ENCODE measurements around the gene PAK6.

DNA sequence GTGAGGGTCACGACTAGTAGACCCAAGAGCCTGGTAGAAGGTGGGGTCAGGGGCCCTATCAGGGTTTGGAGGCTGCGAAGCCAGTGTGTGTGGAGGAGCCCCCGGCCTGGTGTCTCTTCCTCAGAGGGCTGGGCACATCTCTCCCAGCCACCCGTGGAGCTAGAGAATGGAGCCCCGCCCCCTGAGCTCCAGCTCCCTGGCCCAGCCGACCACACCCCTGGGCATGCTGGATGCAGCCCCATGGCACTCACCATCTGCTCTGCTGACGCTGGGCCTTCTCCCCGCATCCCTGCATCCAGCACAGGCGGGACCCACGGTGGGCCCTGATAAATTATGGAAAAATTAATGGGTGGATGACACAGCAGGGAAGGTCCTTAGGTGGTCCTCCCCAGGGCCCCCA is 26.5 kb downstream of the PAK6 start:
- TF ChIP-seq, protein P1, sequence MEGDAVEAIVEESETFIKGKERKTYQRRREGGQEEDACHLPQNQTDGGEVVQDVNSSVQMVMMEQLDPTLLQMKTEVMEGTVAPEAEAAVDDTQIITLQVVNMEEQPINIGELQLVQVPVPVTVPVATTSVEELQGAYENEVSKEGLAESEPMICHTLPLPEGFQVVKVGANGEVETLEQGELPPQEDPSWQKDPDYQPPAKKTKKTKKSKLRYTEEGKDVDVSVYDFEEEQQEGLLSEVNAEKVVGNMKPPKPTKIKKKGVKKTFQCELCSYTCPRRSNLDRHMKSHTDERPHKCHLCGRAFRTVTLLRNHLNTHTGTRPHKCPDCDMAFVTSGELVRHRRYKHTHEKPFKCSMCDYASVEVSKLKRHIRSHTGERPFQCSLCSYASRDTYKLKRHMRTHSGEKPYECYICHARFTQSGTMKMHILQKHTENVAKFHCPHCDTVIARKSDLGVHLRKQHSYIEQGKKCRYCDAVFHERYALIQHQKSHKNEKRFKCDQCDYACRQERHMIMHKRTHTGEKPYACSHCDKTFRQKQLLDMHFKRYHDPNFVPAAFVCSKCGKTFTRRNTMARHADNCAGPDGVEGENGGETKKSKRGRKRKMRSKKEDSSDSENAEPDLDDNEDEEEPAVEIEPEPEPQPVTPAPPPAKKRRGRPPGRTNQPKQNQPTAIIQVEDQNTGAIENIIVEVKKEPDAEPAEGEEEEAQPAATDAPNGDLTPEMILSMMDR (IDR thresholded peaks at IDR 0.05; ENCODE audit: poor library complexity, severe bottlenecking) = no peak
- TF ChIP-seq MXI1 (conservative IDR thresholded peaks at IDR 0.05; ENCODE audit: poor library complexity, severe bottlenecking) = no peak
- no peak for TF ChIP-seq EZH2 (IDR thresholded peaks at IDR 0.05; ENCODE audit: borderline replicate concordance, insufficient read depth, low read length, poor library complexity, severe bottlenecking)
- no peak for TF ChIP-seq RAD21 (conservative IDR thresholded peaks at IDR 0.05)
- TF ChIP-seq, protein P2, sequence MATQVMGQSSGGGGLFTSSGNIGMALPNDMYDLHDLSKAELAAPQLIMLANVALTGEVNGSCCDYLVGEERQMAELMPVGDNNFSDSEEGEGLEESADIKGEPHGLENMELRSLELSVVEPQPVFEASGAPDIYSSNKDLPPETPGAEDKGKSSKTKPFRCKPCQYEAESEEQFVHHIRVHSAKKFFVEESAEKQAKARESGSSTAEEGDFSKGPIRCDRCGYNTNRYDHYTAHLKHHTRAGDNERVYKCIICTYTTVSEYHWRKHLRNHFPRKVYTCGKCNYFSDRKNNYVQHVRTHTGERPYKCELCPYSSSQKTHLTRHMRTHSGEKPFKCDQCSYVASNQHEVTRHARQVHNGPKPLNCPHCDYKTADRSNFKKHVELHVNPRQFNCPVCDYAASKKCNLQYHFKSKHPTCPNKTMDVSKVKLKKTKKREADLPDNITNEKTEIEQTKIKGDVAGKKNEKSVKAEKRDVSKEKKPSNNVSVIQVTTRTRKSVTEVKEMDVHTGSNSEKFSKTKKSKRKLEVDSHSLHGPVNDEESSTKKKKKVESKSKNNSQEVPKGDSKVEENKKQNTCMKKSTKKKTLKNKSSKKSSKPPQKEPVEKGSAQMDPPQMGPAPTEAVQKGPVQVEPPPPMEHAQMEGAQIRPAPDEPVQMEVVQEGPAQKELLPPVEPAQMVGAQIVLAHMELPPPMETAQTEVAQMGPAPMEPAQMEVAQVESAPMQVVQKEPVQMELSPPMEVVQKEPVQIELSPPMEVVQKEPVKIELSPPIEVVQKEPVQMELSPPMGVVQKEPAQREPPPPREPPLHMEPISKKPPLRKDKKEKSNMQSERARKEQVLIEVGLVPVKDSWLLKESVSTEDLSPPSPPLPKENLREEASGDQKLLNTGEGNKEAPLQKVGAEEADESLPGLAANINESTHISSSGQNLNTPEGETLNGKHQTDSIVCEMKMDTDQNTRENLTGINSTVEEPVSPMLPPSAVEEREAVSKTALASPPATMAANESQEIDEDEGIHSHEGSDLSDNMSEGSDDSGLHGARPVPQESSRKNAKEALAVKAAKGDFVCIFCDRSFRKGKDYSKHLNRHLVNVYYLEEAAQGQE (IDR thresholded peaks at IDR 0.05; ENCODE audit: borderline replicate concordance) = no peak
- TF ChIP-seq TAF1 (IDR thresholded peaks at IDR 0.05; ENCODE audit: low read depth) = no peak
- no peak for TF ChIP-seq POLR2AphosphoS5 (IDR thresholded peaks at IDR 0.05)

Data from neural cell (in vitro differentiated cells).